Measurements from ENCODE around the gene VPS18. TPM values are rescaled to one million over a fixed set of nuclear protein-coding genes. Genes with fewer than 3 reads are reported as not detected.

The VPS18 gene
- total RNA-seq, 1 donor from 2014 or later: 25.6 TPM

DNA sequence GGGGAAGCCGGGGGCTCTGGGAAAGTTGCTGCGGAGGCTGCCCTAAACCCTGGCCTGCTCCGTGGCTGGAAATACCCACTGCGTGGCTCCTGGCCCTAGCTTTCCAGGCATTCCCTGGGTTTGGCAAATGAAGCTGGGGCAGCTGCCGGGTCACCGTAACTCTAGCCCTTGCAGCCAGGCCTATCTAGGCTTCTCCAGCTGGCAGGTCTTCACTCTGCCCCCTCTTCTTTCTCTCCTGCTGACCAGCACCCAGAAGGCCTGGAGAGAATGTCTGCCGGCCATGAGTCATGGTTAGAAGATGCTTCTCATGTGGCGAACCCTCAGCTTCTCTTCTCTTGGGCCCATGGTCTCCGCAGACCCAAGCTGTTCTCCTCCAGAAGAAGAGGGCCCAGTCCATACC lies 29.3 kb downstream of the VPS18 start:
- Mint-ChIP-seq H3K36me3 (no peaks in the 10 kb centered on the region), H3K4me3 (no peak overlapping the region), H3K4me1 (ENCODE audit: unreplicated experiment) (peaks cover 9% of the 10 kb centered on the region), H3K27ac (no peak overlapping the region), H3K27me3 (peaks cover 72% of the 10 kb centered on the region), H3K9me3 (no peaks in the 10 kb centered on the region)
- no peak for DNase-seq (ENCODE audit: extremely low spot score, unreplicated experiment)
- TF ChIP-seq, protein P1, sequence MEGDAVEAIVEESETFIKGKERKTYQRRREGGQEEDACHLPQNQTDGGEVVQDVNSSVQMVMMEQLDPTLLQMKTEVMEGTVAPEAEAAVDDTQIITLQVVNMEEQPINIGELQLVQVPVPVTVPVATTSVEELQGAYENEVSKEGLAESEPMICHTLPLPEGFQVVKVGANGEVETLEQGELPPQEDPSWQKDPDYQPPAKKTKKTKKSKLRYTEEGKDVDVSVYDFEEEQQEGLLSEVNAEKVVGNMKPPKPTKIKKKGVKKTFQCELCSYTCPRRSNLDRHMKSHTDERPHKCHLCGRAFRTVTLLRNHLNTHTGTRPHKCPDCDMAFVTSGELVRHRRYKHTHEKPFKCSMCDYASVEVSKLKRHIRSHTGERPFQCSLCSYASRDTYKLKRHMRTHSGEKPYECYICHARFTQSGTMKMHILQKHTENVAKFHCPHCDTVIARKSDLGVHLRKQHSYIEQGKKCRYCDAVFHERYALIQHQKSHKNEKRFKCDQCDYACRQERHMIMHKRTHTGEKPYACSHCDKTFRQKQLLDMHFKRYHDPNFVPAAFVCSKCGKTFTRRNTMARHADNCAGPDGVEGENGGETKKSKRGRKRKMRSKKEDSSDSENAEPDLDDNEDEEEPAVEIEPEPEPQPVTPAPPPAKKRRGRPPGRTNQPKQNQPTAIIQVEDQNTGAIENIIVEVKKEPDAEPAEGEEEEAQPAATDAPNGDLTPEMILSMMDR (conservative IDR thresholded peaks at IDR 0.05): no peak

DNA sequence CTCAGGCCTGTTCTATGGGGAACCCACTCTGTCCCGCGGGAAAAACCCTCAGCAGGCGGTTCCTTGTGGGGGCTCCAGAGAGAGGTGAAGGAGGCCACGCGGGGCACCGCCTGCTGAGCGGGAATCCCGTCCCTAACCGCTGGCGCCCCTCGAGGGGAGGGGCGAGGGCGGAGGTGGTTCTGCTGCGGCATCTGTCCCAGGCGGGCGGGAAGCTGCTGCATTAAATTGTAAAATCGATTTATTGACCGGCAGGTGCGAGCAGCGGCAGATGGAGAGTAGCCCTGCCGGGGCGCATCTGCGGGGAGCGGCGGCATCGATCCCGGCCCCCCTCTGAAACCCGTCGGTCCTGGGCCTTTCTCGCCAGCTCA lies 31.2 kb downstream of the VPS18 start:
- Mint-ChIP-seq H3K27ac (no peak overlapping the region), H3K27me3 (peaks cover 85% of the 10 kb centered on the region), H3K4me1 (ENCODE audit: unreplicated experiment) (peaks cover 14% of the 10 kb centered on the region), H3K36me3 (no peaks in the 10 kb centered on the region), H3K4me3 (peak overlapping the region; percentile 46), H3K9me3 (no peaks in the 10 kb centered on the region)
- TF ChIP-seq, protein P1 (conservative IDR thresholded peaks at IDR 0.05): no peak
- DNase-seq (ENCODE audit: extremely low spot score, unreplicated experiment): peak; percentile 70

DNA sequence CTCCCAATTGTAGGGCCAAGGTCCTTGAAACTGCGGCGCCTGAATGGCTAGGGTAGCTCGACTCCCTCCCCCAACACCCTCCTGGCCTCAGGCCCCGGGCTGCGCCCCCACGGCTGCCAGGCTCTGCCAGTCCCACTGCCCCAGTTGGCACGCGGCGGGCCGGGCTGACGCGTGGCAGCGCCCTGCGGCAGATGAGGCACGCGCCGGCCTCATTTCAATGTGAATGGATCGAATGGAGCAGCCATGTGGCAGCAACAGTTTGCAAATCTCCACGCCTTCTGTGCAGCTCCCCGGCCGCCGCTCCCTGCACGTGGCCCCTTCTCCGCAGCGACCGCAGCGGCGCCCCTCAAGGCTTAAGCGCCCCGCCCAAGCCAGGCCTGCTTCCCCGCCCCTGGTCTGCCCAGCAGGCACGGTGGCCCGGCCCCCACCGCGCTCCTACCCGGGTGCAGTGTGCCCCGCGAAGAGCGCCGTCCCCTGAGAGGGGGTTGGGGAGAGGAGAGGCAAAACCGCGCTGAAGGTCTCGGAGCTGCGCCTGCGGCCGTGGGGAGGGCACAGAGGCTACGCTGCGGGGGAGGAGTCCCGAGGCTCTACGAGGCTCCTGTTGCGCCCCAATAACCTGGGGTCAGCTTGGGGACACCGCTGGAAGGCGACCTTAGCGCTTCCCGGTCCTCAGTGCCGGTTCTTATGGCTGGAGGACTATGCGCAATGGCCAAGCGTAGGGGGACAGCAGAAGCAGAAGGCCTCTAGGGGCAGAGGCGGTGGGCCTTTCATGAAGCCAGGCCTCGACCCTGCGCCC lies 31.8 kb downstream of the VPS18 start:
- H3K4me3 Mint-ChIP-seq: peak overlapping the region; percentile 75
- H3K4me1 Mint-ChIP-seq (ENCODE audit: unreplicated experiment): peaks cover 19% of the 10 kb centered on the region
- peak; percentile 73 for DNase-seq (ENCODE audit: extremely low spot score, unreplicated experiment)
- no peak overlapping the region for H3K27ac Mint-ChIP-seq
- H3K27me3 Mint-ChIP-seq: peaks cover 86% of the 10 kb centered on the region
- H3K9me3 Mint-ChIP-seq: no peaks in the 10 kb centered on the region
- TF ChIP-seq, protein P1 (conservative IDR thresholded peaks at IDR 0.05): peak; percentile 20
- H3K36me3 Mint-ChIP-seq: no peaks in the 10 kb centered on the region

DNA sequence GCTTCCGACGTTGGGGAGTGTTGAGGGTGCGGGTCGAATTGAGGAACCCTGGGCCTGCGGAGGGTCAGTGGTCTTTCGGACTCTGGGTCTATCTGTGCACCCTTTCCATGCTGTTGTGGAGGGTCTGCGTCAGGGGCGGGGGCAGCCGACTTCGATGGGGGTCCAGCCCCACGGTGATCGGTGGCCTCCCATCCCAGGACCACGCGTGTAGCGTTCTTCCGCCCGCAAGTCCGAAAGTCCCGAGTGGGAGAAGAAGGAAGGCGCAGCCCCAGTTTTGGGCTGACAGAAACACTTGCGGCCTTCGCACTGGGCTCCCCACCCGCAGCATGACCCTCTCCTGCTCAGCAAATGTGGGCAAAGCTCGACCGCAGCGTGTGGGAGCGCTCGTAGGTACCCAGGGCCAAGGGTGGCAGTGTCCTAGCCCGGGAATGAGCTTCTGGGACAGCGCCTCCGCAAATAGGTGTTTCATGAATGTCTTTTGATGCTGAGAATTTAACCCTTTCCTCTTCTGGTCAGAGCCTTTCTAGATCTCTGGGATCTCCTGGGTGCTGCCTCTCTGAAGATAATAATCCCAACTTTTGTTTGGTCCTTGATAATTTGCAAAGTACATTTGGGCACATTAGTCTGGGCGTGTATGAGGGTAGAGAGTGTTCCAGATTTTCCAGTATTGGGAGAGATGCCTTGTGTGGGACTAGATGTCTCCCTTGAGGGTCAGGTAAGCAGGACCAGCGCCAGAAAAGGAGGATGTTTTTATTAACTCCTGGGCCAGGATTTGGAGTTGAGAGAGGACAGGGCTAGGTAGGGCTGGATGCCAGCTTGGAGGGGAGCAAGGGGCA lies 32.6 kb downstream of the VPS18 start:
- Mint-ChIP-seq H3K9me3 (no peaks in the 10 kb centered on the region), H3K27ac (peak overlapping the region; percentile 24), H3K4me3 (peak overlapping the region; percentile 75), H3K4me1 (ENCODE audit: unreplicated experiment) (peaks cover 22% of the 10 kb centered on the region), H3K36me3 (no peaks in the 10 kb centered on the region), H3K27me3 (peaks cover 91% of the 10 kb centered on the region)
- TF ChIP-seq, protein P1 (conservative IDR thresholded peaks at IDR 0.05): no peak
- peak; percentile 66 for DNase-seq (ENCODE audit: extremely low spot score, unreplicated experiment)

DNA sequence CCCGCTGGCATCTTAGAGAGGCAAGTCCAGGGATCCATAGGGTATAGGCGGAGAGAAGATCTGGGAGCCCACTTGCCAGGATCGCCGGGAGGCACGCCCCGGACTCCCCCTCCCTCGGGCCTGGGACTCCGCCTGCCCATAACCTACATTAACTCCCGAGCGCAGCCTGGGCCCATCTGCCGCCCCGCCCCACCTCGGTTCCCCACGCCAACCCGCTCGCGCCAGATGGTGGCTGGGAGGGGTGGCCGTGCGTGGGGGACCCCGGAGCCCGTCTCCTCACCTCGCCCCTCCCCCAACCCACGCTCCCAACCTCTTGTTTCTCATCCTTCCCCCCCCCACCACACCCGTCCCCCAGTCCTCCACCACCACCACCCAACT lies 33.2 kb downstream of the VPS18 start:
- Mint-ChIP-seq H3K27me3 (peaks cover 91% of the 10 kb centered on the region), H3K36me3 (no peaks in the 10 kb centered on the region), H3K9me3 (no peaks in the 10 kb centered on the region), H3K27ac (peak overlapping the region; percentile 24), H3K4me1 (ENCODE audit: unreplicated experiment) (peaks cover 22% of the 10 kb centered on the region), H3K4me3 (peak overlapping the region; percentile 75)
- peak; percentile 65 for DNase-seq (ENCODE audit: extremely low spot score, unreplicated experiment)
- TF ChIP-seq, protein P1 (conservative IDR thresholded peaks at IDR 0.05): no peak

All from type B pancreatic cell (in vitro differentiated cells).